ENCODE results near the gene TSACC.

Gene TSACC

DNA sequence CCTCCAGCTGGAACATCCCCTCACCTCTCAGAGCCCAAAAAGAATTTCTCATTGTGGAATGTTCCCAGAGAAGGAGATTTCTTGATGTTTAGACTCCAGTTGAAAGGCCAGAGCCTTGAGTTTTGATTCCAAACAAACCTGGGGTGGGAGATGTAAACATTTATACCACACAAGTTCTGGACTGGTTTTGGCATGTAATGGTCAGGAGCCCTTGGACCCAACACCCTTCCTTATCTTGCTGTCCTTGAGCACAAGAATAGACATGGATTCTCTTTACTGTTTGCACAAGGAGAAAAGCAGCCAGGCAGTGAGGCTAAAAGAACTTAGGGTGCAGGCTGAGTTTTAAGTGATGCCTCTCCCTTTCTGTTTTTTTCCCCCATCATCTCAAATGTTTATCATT, 35.2 kb downstream of the TSACC start:
- DNase-seq (ENCODE audit: low read depth in 1 of 2, low spot score in 1 of 2): no peak

DNA sequence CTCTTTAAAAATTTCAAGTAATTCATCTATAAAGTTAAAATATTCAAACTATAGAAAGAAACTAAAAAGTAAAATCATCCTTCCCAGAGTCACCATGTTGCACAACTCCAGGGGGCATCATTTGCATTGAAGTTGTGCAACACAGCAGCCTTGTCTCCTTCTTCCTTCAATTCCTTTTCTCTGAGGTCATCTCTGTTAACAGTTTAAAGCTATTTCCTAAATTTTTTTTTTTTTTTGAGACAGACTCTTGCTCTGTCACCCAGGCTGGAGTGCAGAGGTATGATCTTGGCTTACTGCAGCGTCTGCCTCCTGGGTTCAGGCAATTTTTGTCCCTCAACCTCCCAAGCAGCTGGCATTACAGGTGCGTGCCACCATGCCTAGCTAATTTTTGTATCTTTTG, 37.8 kb downstream of the TSACC start:
- DNase-seq (ENCODE audit: low read depth in 1 of 2, low spot score in 1 of 2): no peak

DNA sequence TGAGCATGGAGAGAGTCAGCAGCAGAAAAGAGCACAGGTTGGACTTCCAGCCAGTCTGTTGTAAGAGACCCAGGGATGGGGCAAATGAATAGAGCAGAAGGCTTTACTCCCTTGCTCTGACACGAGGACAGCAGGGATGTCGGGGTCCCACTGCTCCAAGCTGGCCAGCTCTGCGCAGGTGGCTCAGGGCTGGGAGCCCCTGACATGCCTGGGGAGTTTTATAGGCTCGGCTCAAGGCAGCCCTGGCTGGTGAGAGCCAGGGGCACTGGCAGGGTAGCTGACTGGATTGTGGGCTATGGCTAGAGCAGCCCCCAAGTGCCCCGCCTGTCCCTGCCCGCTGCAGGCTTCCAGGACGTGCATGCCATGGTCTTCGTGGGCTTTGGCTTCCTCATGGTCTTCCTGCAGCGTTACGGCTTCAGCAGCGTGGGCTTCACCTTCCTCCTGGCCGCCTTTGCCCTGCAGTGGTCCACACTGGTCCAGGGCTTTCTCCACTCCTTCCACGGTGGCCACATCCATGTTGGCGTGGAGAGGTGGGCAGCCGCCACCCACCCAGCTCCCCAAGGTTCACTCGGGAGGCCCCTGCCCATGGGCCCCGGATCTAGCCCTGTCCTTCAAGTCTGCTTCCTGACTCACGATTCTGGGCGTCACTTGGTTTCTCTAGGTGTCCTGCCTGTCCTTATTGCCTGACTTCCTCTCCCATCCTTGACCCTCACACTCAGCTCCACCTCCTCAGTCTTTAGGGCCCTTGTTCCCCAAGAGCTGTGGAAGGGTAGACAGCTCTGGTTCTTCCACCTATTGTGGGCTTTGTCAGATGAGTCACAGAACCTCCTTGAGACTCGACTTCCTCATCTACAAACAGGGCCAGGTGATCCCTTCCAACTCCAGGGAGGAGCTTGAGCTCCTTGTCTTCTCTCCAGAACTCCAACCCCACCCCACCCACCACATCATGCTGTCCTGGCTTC, 38.9 kb downstream of the TSACC start:
- DNase-seq (ENCODE audit: low read depth in 1 of 2, low spot score in 1 of 2): no peak

DNA sequence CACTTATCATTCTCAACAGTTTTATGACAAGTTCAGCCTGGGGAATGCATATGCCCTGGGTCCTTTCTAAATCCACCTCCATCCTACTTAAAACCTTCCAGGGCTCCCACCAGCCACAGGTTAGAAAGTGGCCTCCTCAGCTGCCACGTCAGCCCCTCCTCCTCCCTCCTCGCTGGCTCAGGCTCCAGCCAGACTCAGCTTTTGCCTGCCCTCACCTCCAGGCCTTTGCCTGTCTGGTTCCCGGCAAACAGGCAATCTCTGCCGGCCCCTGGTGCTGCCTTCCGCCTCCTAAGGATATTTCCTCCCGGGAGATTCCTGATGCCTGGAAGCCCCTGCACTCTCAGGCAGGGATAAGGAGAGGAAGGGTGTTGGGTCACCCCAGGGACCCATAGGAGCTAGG, 40.2 kb downstream of the TSACC start:
- no peak for DNase-seq (ENCODE audit: low read depth in 1 of 2, low spot score in 1 of 2)

DNA sequence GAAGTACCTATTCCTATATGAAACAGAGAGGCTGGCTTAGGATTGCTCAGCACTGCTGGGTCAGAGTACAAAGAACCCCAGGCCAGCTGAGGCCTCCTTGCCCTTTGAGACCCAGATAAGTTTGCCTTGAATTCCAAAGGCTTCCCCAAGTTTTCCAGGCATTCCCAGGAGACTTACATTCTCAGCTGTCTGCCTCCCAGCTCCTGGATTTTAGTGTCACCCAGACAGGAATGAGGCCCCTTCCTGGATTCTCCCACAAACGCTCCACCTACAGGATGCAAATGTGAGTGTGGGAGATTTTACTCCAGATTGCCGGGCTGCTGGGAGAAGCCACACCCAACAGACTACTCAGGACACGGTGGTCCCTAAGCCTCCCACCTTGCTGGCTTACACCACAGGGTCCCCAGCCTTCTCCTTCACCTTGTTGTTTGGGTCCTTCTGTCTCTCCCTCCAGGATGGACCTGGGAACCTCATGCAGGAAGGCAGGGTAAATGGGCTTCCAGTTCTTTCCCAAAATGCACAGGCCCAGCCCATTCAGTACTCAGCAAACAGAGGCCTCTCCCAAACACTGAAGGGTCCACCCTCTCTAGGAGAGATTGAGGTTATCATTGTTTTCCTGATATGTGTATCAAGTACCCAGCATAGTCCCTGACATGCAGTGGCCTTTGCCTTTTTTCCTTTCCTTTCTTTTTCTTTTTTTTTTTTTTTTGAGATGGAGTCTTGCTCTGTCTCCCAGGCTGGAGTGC, 41.3 kb downstream of the TSACC start:
- no peak for DNase-seq (ENCODE audit: low read depth in 1 of 2, low spot score in 1 of 2)

DNA sequence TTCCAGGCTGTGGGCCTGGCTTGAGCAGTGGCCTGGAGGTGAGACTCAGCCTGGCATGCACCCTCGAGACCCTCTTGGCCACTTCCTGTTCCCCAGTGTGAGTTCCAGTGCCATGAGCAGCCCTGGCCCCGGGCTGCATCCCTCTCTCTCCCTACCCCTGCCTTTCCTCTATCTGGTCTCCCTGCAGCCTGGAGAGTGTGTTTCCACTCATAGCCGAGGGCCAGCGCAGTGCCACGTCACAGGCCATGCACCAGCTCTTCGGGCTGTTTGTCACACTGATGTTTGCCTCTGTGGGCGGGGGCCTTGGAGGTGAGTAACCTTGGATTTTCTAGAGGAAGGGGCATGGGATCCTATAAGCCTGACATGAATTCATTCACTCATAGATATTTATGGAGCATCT, 44.2 kb downstream of the TSACC start:
- no peak for DNase-seq (ENCODE audit: low read depth in 1 of 2, low spot score in 1 of 2)

DNA sequence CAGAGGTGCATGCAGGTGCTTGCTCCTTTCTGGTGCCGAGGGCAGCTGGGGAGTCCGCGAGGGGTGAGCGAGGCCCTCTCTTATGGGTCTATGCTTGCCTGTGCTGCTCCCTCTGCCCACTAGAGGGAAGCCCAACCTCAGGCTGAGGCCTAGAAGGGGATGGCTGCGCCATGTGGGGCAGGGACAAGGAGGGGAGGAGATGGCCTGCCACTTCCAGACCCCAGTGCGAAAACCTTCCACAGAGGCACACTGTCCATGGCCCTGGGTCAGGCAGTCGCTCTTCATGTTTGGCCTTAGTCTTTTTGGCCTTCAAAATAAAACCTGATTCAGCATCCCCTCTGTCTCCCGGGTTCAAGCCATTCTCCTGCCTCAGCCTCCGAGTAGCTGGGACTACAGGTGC, 44.7 kb downstream of the TSACC start:
- peak; percentile 19 to 47 for DNase-seq (ENCODE audit: low read depth in 1 of 2, low spot score in 1 of 2)

DNA sequence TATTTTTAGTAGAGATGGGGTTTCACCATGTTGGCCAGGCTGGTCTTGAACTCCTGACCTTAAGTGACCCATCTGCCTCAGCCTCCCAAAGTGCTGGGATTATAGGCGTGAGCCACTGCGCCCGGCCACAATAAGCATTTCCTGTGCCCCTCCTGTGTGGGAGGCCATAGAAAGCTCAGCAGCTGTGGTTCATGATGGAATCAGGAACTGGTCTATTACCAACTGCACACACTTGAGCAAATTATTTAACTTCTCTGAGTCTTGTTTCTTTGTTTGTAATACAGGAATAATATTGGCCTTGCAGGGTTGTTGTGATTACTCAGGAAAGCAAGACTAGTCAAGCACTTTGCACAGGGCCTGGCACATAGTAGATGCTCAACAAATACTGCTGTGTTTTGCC, 45.7 kb downstream of the TSACC start:
- DNase-seq (ENCODE audit: low read depth in 1 of 2, low spot score in 1 of 2): no peak

DNA sequence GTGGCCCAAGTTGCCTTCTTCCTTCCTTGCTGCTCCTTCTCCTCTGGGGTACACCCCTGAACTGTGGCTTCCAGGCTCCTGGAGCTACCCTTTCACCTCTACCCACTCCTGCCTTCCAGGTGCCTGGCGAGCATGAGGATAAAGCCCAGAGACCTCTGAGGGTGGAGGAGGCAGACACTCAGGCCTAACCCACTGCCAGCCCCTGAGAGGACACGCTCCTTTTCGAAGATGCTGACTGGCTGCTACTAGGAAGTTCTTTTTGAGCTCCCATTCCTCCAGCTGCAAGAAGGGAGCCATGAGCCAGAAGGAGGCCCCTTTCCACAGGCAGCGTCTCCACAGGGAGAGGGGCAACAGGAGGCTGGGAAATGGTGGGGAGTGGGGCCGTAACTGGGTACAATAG, 46.3 kb downstream of the TSACC start:
- no peak for DNase-seq (ENCODE audit: low read depth in 1 of 2, low spot score in 1 of 2)

DNA sequence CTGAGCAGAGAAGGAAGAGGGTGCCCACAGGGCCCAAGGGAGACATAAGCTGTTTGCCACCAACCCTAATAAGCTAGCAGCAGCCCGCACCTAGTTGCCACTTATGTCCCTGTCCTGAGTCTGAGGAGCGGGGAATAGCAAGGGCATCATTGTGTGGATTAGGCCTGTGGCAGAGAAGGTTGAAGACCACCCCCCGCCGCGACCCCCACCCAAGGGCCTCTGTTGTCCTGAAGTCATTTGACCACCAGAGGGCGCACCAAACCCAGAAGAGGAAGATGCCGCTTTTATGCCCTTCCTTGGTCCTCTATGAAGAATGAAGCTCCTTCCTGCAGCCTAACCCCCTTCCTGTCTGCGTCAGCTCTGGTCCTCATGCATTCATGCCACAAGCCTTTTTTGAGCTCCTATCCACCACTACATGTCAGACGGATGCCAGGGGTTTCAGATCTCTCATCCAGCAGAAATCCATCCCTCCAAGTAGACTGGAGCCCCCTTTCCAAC, 47.3 kb downstream of the TSACC start:
- peak; percentile 51 to 57 for DNase-seq (ENCODE audit: low read depth in 1 of 2, low spot score in 1 of 2)

DNA sequence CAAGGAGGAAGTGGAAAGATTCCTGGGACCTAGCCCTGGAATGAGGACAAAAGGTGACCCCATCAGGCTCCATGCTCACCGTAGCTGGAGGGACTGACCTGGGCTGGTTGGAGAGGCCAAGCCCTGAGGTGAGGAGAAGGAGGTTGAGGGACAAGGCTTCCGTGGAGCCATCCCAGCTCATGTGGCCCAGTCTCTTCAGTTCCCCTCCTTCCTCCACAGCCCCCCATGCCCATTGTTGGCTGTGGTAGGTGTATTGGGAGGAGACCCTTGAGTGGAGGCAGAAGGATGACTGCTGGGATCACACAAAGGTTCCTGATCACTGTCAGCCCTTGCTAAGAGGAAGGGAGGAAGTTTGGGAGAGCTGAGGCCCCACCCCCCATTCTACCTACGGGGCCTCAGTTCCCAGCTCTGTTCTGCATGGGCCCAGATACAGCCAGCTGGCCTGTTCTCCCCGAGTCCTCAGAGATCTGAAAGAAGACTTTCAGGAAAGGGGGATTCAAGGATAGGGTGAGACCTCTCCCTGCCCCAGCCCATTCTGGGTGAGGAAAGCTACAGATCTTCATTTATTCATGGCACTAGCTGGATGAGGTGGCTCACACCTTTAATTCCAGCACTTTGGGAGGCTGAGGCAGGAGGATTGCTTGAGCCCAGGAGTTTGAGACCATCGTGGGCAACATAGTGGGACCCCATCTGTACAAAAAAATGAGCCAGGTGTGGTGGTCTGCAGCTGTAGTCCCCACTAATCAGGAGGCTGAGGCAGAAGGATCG, 48.0 kb downstream of the TSACC start:
- no peak for DNase-seq (ENCODE audit: low read depth in 1 of 2, low spot score in 1 of 2)

DNA sequence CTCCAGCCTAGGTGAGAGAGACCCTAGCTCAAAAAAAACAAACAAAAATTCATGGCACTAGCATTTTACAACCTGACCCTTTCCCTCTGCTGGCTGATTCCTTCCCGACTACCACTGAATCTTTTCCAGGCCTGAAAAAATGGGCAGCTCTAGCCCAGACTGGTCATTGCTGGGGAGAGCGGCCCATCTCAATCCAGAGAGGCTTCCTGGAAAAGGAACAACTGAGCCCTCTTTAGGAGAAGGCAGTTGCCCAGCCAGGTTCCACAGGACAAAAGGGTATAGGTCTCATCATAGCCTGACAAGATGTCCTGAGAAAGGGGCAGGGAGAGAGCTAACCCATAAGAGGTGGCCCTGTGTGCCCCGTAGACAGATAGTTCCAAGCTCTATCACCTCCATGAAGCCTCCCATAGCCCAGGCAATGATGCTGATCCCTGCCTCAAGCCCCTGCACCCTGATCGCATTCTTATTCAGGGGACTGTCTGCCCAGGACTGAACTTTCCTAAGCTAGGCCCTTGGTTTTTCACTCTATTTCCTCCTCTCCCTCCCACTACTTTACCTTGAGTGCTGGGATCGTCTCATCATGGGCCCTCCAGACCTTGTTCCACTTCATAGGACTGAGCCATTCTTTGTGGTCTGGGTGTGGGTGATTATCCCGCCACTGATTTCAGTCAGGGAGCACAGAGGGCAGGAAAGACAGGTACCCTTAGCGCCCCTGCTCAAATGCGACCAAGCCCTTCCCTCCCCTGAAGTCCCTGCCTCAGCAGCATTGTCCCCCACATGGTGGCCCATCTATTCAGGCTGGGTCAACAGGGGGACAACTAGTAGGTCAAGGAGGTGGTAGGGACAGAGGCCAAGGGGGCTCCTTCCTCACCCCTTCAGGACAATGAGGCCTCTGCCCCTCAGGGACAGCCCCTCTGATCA, 48.9 kb downstream of the TSACC start:
- DNase-seq (ENCODE audit: low read depth in 1 of 2, low spot score in 1 of 2): no peak

DNA sequence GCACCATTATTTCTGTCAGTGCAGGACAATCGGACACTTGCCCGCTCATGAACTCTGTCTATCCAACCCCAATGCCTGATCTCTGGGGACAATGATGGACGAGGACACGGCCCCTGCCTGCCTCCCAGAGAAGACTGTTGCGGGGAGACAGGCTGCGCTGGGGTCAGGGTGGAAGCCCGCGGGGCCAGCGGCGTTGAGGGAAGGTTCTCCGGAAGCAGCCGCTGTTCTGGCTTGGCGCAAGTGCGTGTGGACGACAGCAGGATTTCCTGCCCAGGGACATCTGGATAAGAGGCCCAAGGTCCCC, 49.5 kb downstream of the TSACC start:
- no peak for DNase-seq (ENCODE audit: low read depth in 1 of 2, low spot score in 1 of 2)

DNA sequence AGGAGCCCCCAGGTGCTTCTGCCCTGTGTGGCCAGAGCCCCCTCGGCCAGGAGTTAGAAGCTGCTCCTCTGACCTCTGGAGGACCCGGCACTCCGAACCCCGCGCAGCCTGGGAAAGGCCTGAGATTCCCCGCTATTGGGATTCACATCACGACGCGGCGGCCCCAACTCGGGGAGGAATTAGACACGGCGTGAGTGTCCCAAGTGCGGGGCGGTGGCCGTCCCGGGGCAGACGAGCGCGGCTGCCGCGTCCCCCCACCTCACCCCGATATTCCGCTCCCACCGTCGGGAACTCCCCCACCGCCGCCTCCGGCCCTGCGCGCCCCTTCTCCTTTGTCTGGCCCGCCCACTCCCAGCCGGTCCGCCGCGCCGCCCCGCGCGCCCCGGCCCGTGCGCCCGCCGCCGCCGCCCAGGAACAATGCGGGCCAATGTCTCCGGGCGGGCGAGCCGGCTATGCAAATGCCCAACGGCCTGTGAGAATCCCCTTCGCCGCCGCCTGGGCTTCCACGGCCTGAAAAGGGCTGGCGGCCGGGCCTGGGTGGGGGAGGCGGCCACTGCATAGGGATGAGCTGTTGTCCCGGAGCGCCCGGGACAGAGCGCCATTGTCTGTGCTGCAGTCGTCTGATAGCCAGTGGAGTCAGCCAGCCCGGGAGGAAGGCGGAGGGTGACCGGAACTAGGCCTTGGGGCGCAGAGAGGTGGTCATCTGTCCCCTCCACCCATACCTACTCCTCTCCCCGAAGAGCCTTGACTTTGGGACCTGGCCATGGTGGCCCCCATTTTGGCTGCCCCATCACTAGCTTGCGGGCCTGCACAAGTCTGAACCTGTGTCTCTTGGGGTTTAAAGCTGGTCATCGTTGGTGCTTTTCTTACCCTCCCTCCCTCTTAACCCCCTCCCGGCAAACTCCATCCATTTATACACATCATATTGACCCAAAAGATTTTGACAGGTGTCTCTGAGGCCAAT, 50.1 kb downstream of the TSACC start:
- DNase-seq (ENCODE audit: low read depth in 1 of 2, low spot score in 1 of 2): no peak

DNA sequence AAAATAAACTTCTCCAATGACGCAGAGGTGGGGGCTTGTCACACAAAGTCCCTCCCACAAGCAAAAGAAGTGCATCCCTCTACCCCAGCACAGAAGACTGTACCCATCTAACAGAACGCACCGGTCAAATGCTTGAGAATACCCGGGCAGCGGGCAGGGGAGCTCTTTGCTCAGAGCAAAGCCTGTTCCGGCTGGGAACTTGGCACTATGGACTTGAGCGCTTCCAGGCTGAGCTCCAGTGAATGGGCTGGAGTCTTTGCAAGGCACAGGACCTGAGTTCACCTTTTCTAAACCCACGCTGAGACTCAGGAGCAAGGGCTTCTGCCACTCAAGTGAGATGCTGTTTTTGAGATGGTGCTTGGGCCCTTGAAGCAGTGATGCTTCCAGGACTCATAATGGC, 51.0 kb downstream of the TSACC start:
- no peak for DNase-seq (ENCODE audit: low read depth in 1 of 2, low spot score in 1 of 2)

DNA sequence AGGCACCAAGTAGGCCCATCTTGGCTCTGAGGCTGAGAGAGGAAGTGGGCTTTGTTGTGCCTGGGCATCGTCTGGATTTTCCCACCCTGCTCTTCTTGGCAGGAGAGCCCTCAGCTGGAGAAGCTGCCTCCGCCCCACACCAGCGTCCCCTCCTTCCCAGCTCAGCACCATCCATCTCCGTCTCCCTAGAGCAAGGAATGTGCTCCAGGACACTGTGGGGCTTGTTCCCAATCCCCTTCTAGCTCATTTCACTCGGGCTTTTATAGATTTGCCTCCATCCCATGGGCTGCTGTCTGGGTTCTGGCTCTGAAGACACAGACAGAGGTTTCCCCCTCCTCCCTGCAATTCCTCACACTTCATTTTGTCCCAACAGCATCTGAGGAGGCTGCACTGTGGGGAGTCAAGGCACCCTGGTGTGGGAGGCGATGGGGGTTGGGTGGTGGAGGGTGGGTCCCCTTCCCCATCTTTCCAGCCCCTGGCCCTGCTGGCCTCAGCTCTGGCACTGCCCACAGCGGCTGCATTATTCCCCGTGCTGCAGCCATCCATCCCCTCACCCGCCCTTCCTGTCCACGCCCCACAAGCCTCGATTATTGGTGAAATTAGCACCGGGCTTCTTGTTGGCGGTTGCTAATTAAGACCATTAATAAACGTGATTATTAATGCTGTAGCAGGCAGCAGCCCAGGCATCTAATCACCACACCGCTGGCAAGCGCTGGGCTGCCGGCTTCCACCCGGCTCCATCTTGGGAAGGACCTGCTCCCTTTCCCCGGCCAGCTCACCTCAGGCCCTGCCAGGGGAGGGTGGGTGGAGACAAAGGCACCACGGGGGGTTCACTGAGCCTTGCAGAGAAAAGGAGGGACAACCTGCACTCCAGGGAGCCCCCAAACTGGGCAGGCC, 52.4 kb downstream of the TSACC start:
- DNase-seq (ENCODE audit: low read depth in 1 of 2, low spot score in 1 of 2): no peak

DNA sequence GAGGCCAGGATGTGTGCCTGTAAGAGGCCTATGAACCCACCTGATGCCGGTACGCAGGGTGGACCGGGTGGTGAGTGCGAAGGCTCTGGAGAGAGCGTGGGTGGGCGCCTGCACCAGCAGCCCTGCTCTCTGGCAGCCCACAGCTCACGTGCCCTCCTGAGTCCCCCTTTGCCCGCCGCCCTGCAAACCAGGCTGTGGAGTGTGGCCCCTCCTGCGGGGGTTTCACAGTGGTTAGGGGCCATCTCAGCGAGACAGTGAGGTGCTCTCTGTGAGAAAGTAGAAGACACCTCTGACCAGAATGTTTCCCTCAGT, 53.0 kb downstream of the TSACC start:
- no peak for DNase-seq (ENCODE audit: low read depth in 1 of 2, low spot score in 1 of 2)

DNA sequence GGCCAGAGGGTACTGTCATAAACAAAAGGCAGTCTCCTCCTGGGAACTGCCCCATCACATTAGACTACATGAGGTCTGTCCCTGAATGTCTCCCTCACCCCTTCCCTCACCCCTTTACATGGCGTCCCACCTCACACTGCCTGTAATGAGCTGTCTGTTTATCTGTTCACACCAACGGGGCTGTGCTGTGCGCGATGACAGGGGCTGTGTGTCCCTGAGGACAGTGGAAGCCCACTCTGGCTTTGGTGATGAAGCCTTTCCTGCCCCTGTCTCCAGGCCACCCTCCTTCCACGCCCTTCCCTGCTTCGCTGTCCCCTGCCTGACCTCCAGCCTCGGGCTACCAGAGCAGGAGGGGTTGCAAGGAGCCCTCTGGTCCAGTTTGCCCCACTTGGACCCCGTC, 53.4 kb downstream of the TSACC start:
- no peak for DNase-seq (ENCODE audit: low read depth in 1 of 2, low spot score in 1 of 2)

DNA sequence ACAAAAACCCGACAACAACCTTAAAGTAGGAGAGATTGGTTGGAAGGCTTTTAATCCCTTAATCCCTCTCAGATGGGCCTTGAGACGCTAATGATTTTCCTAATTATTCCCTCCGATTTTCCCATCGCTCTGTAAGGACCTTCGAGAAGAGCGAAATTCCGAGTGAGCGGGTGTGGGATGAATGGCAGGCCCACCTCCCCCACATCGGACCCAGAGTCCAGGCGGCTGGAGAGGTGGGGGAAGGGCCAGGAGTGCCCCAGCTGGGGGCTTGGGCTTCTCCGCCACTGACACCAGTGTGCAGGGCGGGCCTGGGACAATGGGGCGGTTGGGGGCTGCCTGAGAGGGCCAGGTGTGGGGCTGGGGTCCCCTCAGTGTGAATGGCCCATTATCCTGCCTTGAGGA, 54.1 kb downstream of the TSACC start:
- no peak for DNase-seq (ENCODE audit: low read depth in 1 of 2, low spot score in 1 of 2)

Measured in stimulated activated CD4-positive, alpha-beta T cell treated with anti-CD3 and anti-CD28 coated beads, Interleukin-15, amount 100 ng/mL, for 1 hour (primary cell).